Mesenchymal stem cell (in vitro differentiated cells and primary cell): Measurements from ENCODE around the gene SLC41A3.

ENCODE experiments used
- DNase-seq: peaks from one replicate; pipeline ENCODE4 v3.0.0-alpha.2; 2013
- H2AFZ ChIP-seq: one replicate; pipeline ENCODE4 v1.6.1; 2013; ENCODE audit warnings: low read depth, mild to moderate bottlenecking, control low read depth, inconsistent platforms, low read length, moderate library complexity
- H2AK5ac ChIP-seq: 2 replicates; pipeline ENCODE4 v1.6.1; 2013; ENCODE audit warnings: low read length, moderate library complexity, mild to moderate bottlenecking, inconsistent platforms; ENCODE audit not compliant: severe bottlenecking
- H2BK120ac ChIP-seq: one replicate; pipeline ENCODE4 v1.6.1; 2013; ENCODE audit warnings: low read depth, mild to moderate bottlenecking, inconsistent platforms, low read length, moderate library complexity
- H2BK12ac ChIP-seq, 2 experiments: one replicate each; pipeline ENCODE4 v1.6.1; 2013; ENCODE audit warnings: inconsistent platforms in 2 of 2, low read length in 2 of 2, mild to moderate bottlenecking in 2 of 2, moderate library complexity in 2 of 2, control low read depth in 1 of 2
- H2BK15ac ChIP-seq: one replicate; pipeline ENCODE4 v1.6.1; 2013; ENCODE audit warnings: mild to moderate bottlenecking, low read depth, inconsistent platforms; ENCODE audit not compliant: poor library complexity, severe bottlenecking
- H2BK5ac ChIP-seq: 2 replicates; pipeline ENCODE4 v1.6.1; 2013; ENCODE audit warnings: low read depth, mild to moderate bottlenecking, low read length, control low read depth, inconsistent platforms; ENCODE audit not compliant: poor library complexity, severe bottlenecking
- H3K14ac ChIP-seq, 2 experiments: one replicate each; pipeline ENCODE4 v1.6.1; 2013; ENCODE audit warnings: inconsistent platforms in 2 of 2, low read length in 2 of 2, control low read depth in 1 of 2, mild to moderate bottlenecking in 1 of 2, moderate library complexity in 1 of 2
- H3K18ac ChIP-seq, 2 experiments: one replicate each; pipeline ENCODE4 v1.6.1; 2013; ENCODE audit warnings: inconsistent platforms in 2 of 2, low read length in 2 of 2, control low read depth in 1 of 2, low read depth in 1 of 2, mild to moderate bottlenecking in 1 of 2
- H3K23ac ChIP-seq, 2 experiments: one replicate each; pipeline ENCODE4 v1.6.1; 2013; ENCODE audit warnings: inconsistent platforms in 2 of 2, low read length in 2 of 2, mild to moderate bottlenecking in 2 of 2, moderate library complexity in 2 of 2, control low read depth in 1 of 2
- H3K27ac ChIP-seq: 2 replicates; pipeline ENCODE4 v1.5.1; 2013; ENCODE audit warnings: mild to moderate bottlenecking, moderate library complexity, low read length, control low read depth, inconsistent platforms; ENCODE audit not compliant: poor library complexity, severe bottlenecking
- H3K27me3 ChIP-seq, 2 experiments: 2 replicates each; pipeline versions ENCODE4 v1.6.1 to v1.7.0; 2013; ENCODE audit warnings: low read length in 2 of 2, mild to moderate bottlenecking in 2 of 2, moderate library complexity in 2 of 2, control low read depth in 1 of 2, inconsistent platforms in 1 of 2; ENCODE audit not compliant: control insufficient read depth in 1 of 2, insufficient read depth in 1 of 2
- H3K36me3 ChIP-seq, 2 experiments: 2 replicates each; pipeline versions ENCODE4 v1.6.1 to v1.7.0; 2013; ENCODE audit warnings: low read length in 2 of 2, control low read depth in 1 of 2, inconsistent platforms in 1 of 2, low read depth in 1 of 2, mild to moderate bottlenecking in 1 of 2; ENCODE audit not compliant: insufficient read depth in 2 of 2, control insufficient read depth in 1 of 2
- H3K4ac ChIP-seq, 2 experiments: one replicate each; pipeline ENCODE4 v1.6.1; 2013; ENCODE audit warnings: inconsistent platforms in 2 of 2, low read length in 2 of 2, mild to moderate bottlenecking in 2 of 2, moderate library complexity in 2 of 2, control low read depth in 1 of 2, low read depth in 1 of 2
- H3K4me1 ChIP-seq: 2 replicates; pipeline ENCODE4 v1.6.1; 2013; ENCODE audit warnings: low read depth, low read length, control low read depth; ENCODE audit not compliant: control insufficient read depth, insufficient read depth
- H3K4me2 ChIP-seq: 2 replicates; pipeline ENCODE4 v1.6.1; 2013; ENCODE audit warnings: low read length, mild to moderate bottlenecking, inconsistent platforms; ENCODE audit not compliant: poor library complexity, severe bottlenecking
- H3K4me3 ChIP-seq, 2 experiments: 2 replicates each; pipeline versions ENCODE4 v1.5.1 to v1.7.0; 2013; ENCODE audit warnings: low read length in 2 of 2, mild to moderate bottlenecking in 2 of 2, control low read depth in 1 of 2, low read depth in 1 of 2; ENCODE audit not compliant: insufficient read depth in 1 of 2
- H3K79me1 ChIP-seq: replicated peaks from 2 replicates; pipeline ENCODE4 v1.6.1; 2013; ENCODE audit warnings: mild to moderate bottlenecking, control low read depth, low read length, inconsistent platforms; ENCODE audit not compliant: poor library complexity, severe bottlenecking
- H3K9ac ChIP-seq: 2 replicates; pipeline ENCODE4 v1.7.0; 2013; ENCODE audit warnings: mild to moderate bottlenecking, low read length, moderate library complexity
- H3K9me3 ChIP-seq: 2 replicates; pipeline ENCODE4 v1.7.0; 2013; ENCODE audit warnings: mild to moderate bottlenecking, low read length; ENCODE audit not compliant: control insufficient read depth
- H4K8ac ChIP-seq: one replicate; pipeline ENCODE4 v1.6.1; 2013; ENCODE audit warnings: inconsistent platforms, mild to moderate bottlenecking, low read length, moderate library complexity
- H4K91ac ChIP-seq: one replicate; pipeline ENCODE4 v1.6.1; 2013; ENCODE audit warnings: mild to moderate bottlenecking, low read length, inconsistent platforms
- WGBS: methylation state at CpG from one replicate; pipeline ENCODE4 v1.1.7; 2013; ENCODE audit warnings: mixed read lengths; 5-methylcytosine and 5-hydroxymethylcytosine counted together

The SLC41A3 gene

DNA sequence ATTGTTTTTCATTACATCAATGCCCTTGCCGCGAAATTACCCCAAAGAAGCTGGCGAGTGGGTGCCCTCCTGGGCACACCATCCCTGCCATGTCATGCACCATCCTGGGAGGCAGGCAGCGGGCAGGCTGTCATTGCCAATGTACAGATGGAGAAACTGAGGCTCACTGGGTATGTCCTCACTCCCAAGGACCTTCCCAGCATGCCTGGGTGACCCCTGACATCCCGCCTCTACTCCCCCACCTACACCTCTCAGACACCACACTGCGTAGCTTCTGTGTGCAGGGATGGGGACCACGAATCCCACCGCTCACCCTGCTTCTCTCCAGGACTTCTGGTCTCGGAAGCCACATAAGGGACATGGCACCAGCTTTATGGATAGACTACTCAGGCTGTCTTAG lies 41.0 kb upstream of the SLC41A3 start:
- no peak overlapping the region for H2AK5ac ChIP-seq
- WGBS, result 85% methylated on average over 9 of the region's 9 CpGs

DNA sequence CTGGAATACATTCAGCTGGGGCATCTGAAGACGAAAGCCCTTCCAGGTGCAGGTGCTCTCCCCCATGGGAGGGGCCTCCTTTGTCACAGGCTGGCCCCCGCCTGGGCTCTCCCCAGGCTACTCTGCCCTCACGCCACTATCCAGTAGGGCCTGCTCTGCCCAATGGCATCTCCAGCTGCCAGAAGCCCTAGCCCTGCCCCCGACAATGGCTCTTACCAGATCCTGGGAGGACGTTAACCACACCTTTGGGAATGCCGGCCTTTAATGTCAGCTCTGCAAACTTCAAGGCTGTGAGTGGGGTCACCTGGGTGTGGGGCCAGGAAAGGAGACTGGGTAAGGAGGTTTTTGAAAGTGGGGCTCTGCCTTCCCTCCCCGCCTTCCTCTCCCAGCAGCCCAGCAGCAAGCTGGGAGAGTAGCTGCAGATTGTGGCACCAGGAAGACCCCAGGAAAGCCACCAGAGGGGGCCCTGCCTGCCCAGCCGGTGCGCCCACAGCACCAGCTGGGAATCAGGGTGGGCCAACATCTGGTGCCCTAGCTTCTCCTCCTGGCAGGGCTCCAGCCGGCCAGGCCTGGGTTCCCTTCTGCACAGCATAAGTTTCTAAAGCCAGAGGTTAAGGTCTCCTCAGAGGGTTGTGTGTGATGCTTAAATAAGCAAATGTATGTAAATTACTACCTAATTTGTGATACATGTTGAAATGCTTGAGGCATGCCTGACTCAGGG lies 40.4 kb upstream of the SLC41A3 start:
- no peak overlapping the region for H3K27ac ChIP-seq
- no peak overlapping the region for H4K8ac ChIP-seq
- no peak overlapping the region for H3K23ac ChIP-seq
- DNase-seq, result no peak
- peaks cover 2% of the 10 kb centered on the region for H3K9me3 ChIP-seq
- no peak overlapping the region for H2AFZ ChIP-seq
- H2AK5ac ChIP-seq, result no peak overlapping the region
- H3K79me1 ChIP-seq, result no peaks in the 10 kb centered on the region
- H2BK5ac ChIP-seq, result no peak overlapping the region
- no peak overlapping the region for H2BK15ac ChIP-seq
- H3K27me3 ChIP-seq, result peaks cover 9 to 70% of the 10 kb centered on the region in 2 experiments
- H4K91ac ChIP-seq, result no peak overlapping the region
- 75% methylated on average over 10 of the region's 10 CpGs for WGBS
- H3K9ac ChIP-seq, result no peak overlapping the region
- no peak overlapping the region for H3K4me3 ChIP-seq
- no peak overlapping the region for H3K4ac ChIP-seq
- H2BK120ac ChIP-seq, result no peak overlapping the region
- H3K18ac ChIP-seq, result no peak overlapping the region
- H3K4me2 ChIP-seq, result no peak overlapping the region
- H3K4me1 ChIP-seq, result peaks cover 2% of the 10 kb centered on the region
- H3K14ac ChIP-seq, result no peak overlapping the region
- H2BK12ac ChIP-seq, result no peak overlapping the region
- H3K36me3 ChIP-seq, result no peaks in the 10 kb centered on the region

More for the DNA sequence above, 41.0 kb upstream of the SLC41A3 start:
- no peaks in the 10 kb centered on the region for H3K9me3 ChIP-seq
- H2BK5ac ChIP-seq, result no peak overlapping the region
- H2BK15ac ChIP-seq, result no peak overlapping the region
- no peak overlapping the region for H4K8ac ChIP-seq
- H3K36me3 ChIP-seq, result no peaks in the 10 kb centered on the region
- H3K18ac ChIP-seq, result no peak overlapping the region
- peaks cover 11 to 70% of the 10 kb centered on the region in 2 experiments for H3K27me3 ChIP-seq
- no peak overlapping the region for H2AFZ ChIP-seq
- no peaks in the 10 kb centered on the region for H3K79me1 ChIP-seq
- H3K4ac ChIP-seq, result no peak overlapping the region
- no peak overlapping the region for H3K14ac ChIP-seq
- no peak overlapping the region for H4K91ac ChIP-seq
- no peak overlapping the region for H3K23ac ChIP-seq
- H3K9ac ChIP-seq, result no peak overlapping the region
- no peak overlapping the region for H2BK12ac ChIP-seq
- no peak overlapping the region for H2BK120ac ChIP-seq
- no peak for DNase-seq
- H3K4me3 ChIP-seq, result no peak overlapping the region
- H3K4me2 ChIP-seq, result no peak overlapping the region
- peaks cover 2% of the 10 kb centered on the region for H3K4me1 ChIP-seq
- H3K27ac ChIP-seq, result no peak overlapping the region

DNA sequence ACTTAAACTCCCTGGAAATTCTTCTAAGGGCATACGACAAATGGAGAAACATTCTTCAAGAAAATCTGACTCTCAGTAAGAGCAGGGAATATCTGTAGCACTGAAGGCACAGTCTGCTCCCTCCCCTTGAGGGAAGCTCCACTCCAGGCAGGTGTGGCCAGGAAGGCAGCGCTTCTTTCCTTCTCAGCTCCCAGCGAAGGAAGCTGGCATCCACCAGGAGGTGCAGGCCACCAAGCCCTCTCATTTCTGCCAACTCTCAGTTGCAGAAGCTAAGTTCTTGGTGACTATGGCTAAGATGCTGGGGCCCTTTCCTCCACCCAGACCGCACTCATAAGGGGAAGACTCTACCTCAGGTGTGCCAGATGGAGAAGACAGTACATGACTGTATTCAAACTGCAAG lies 37.7 kb upstream of the SLC41A3 start:
- Histone ChIP-seq H3K18ac (no peak overlapping the region), H2BK15ac (no peak overlapping the region), H3K9me3 (peaks cover 2% of the 10 kb centered on the region), H3K23ac (no peak overlapping the region), H3K27ac (no peak overlapping the region), H3K36me3 (no peaks in the 10 kb centered on the region), H3K4me2 (no peak overlapping the region), H3K4me1 (peaks cover 2% of the 10 kb centered on the region), H4K8ac (no peak overlapping the region), H2AFZ (no peak overlapping the region), H3K4me3 (no peak overlapping the region), H3K14ac (no peak overlapping the region), H3K79me1 (no peaks in the 10 kb centered on the region), H2AK5ac (no peak overlapping the region), H3K27me3 (peaks cover 6 to 68% of the 10 kb centered on the region in 2 experiments), H2BK5ac (no peak overlapping the region), H2BK12ac (no peak overlapping the region), H3K4ac (no peak overlapping the region), H4K91ac (no peak overlapping the region), H2BK120ac (no peak overlapping the region), H3K9ac (no peak overlapping the region)
- 79% methylated on average over 4 of the region's 4 CpGs for WGBS
- no peak for DNase-seq

DNA sequence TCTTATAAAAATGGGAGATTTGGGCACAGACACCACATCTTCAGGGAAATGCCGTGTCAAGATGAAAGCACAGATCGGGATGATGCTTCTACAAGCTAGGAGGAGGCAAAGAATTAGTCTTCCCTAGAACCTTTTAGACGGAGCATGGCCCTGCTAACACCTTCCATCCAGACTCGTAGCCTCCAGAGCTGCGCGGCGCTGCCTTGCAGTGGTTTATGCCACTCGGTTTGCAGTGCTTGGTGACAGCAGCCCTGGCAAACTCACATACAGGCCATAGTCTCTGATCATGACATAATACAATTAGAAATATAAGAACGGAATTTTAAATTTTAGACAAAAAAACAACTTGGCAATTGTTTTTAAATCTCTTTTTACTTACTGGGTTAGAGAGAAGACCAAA lies 37.1 kb upstream of the SLC41A3 start:
- H3K79me1 ChIP-seq, result no peaks in the 10 kb centered on the region
- no peak overlapping the region for H4K91ac ChIP-seq
- H3K36me3 ChIP-seq, result no peaks in the 10 kb centered on the region
- H3K27ac ChIP-seq, result no peak overlapping the region
- H3K23ac ChIP-seq, result no peak overlapping the region
- H3K18ac ChIP-seq, result no peak overlapping the region
- no peak overlapping the region for H2BK15ac ChIP-seq
- peaks cover 2% of the 10 kb centered on the region for H3K4me1 ChIP-seq
- H3K4me2 ChIP-seq, result no peak overlapping the region
- 84% methylated on average over 8 of the region's 9 CpGs for WGBS
- no peak overlapping the region for H3K9ac ChIP-seq
- H3K14ac ChIP-seq, result no peak overlapping the region
- no peak overlapping the region for H4K8ac ChIP-seq
- H2BK12ac ChIP-seq, result no peak overlapping the region
- H2BK120ac ChIP-seq, result no peak overlapping the region
- no peak overlapping the region for H3K4me3 ChIP-seq
- H3K27me3 ChIP-seq, result peaks cover 4 to 66% of the 10 kb centered on the region in 2 experiments
- no peak for DNase-seq
- no peak overlapping the region for H2BK5ac ChIP-seq
- H3K4ac ChIP-seq, result no peak overlapping the region
- no peak overlapping the region for H2AK5ac ChIP-seq
- H3K9me3 ChIP-seq, result peaks cover 2% of the 10 kb centered on the region
- no peak overlapping the region for H2AFZ ChIP-seq
